K562 (cell line): ENCODE measurements around the gene DCDC2. TPM values are rescaled to one million over a fixed set of nuclear protein-coding genes. Genes with fewer than 3 reads are reported as not detected.

ENCODE experiments used
- ATAC-seq: fragments of 200-7000 bp; cut with Tn5 transposase; 3 replicates; pipeline ENCODE4 v1.9.1; 2020; ENCODE audit warnings: moderate library complexity
- BruUV-seq: library from RNA; stranded (reverse); fragments of 400-500 nt; replicated peaks from 2 replicates; lab custom pipeline; 2021; lab: Mats Ljungman, UMichigan
- CTCF ChIA-PET: fragments of 300-600 bp; formaldehyde crosslinking; extraction: SDS; loops from one replicate; lab custom pipeline; 2021; ENCODE audit warnings: low intra/inter-chr PET ratio; lab: Yijun Ruan, JAX
- POLR2A ChIA-PET: fragments of 300-600, 350-650 bp; sonication (Branson Sonifier 250); formaldehyde crosslinking; extraction: SDS; loops from one replicate; lab custom pipeline; 2021; ENCODE audit warnings: antibody characterized with exemption, inconsistent platforms; lab: Yijun Ruan, JAX
- DNase-seq, 4 experiments: peaks; one replicate each; pipeline versions ENCODE4 v3.0.0 to v3.0.0-alpha.2; 2011 to 2018; ENCODE audit warnings: low spot score in 3 of 4, mixed read lengths in 3 of 4; ENCODE audit errors: extremely low read depth in 1 of 4
- FAIRE-seq: peaks from 2 replicates; lab custom pipeline; 2011; peaks lifted over from hg19 to GRCh38; lab: Jason Lieb, UNC
- H2AFZ ChIP-seq: 2 replicates; pipeline ENCODE4 v1.6.0; 2011; ENCODE audit warnings: low read depth, low read length, control low read depth, inconsistent platforms
- H3K27ac ChIP-seq: fragments of 200-600 bp; 3 replicates; pipeline ENCODE4 v1.8.0; 2011; ENCODE audit warnings: low read depth, mild to moderate bottlenecking, control low read depth, inconsistent platforms, low read length, moderate library complexity, mixed read lengths; ENCODE audit errors: extremely low read depth
- H3K27me3 ChIP-seq, 2 experiments: fragments of 300-600 bp in 1 of 2; 2 replicates in 1 of 2; 3 replicates in 1 of 2; pipeline versions ENCODE4 v1.6.0 to v1.8.0; 2011; ENCODE audit warnings: inconsistent platforms in 2 of 2, low read length in 2 of 2, mild to moderate bottlenecking in 1 of 2, mixed read lengths in 1 of 2, moderate library complexity in 1 of 2; ENCODE audit not compliant: control insufficient read depth in 2 of 2, insufficient read depth in 2 of 2
- H3K36me3 ChIP-seq: fragments of 300-600 bp; 3 replicates; pipeline ENCODE4 v1.8.0; 2011; ENCODE audit warnings: mild to moderate bottlenecking, low read length, inconsistent platforms; ENCODE audit not compliant: control insufficient read depth, insufficient read depth
- H3K4me1 ChIP-seq, 2 experiments: fragments of 200-600 bp in 1 of 2; replicated peaks in 1 of 2; 2 replicates in 1 of 2; 3 replicates in 1 of 2; pipeline versions ENCODE4 v1.5.1 to v1.8.0; 2011; ENCODE audit warnings: inconsistent platforms in 2 of 2, low read length in 2 of 2, mild to moderate bottlenecking in 1 of 2, mixed read lengths in 1 of 2, moderate library complexity in 1 of 2; ENCODE audit not compliant: control insufficient read depth in 2 of 2, insufficient read depth in 2 of 2
- H3K4me2 ChIP-seq: 2 replicates; pipeline ENCODE4 v1.6.1; 2011; ENCODE audit warnings: low read length, control low read depth, inconsistent platforms, mixed read lengths; ENCODE audit not compliant: insufficient read depth
- H3K4me3 ChIP-seq: fragments of 200-600 bp; sonication (generic), shearing (Covaris generic); 2 replicates; pipeline ENCODE4 v1.5.1; 2016; ENCODE audit warnings: control low read depth, inconsistent platforms
- H3K79me2 ChIP-seq: fragments of 200-600 bp; 3 replicates; pipeline ENCODE4 v1.8.0; 2011; ENCODE audit warnings: low read length, inconsistent platforms; ENCODE audit not compliant: control insufficient read depth, insufficient read depth
- H3K9ac ChIP-seq, 2 experiments: 2 replicates each; pipeline versions ENCODE4 v1.6.0 to v1.6.1; 2011; ENCODE audit warnings: low read depth in 2 of 2, low read length in 2 of 2, control low read depth in 1 of 2, inconsistent platforms in 1 of 2, mild to moderate bottlenecking in 1 of 2, mixed read lengths in 1 of 2; ENCODE audit not compliant: insufficient read depth in 1 of 2
- H3K9me1 ChIP-seq: one replicate; pipeline ENCODE4 v1.6.0; 2011; ENCODE audit warnings: inconsistent platforms, mild to moderate bottlenecking, low read length, moderate library complexity; ENCODE audit not compliant: control insufficient read depth, insufficient read depth
- H3K9me3 ChIP-seq: replicated peaks from 2 replicates; pipeline ENCODE4 v1.5.1; 2011; ENCODE audit warnings: low read depth, low read length, inconsistent platforms; ENCODE audit not compliant: control insufficient read depth, insufficient read depth
- H4K20me1 ChIP-seq: replicated peaks from 2 replicates; pipeline ENCODE4 v1.6.1; 2011; ENCODE audit warnings: low read length, inconsistent platforms, mixed read lengths; ENCODE audit not compliant: control insufficient read depth, insufficient read depth
- ARID4B ChIP-seq: sonication (generic); formaldehyde crosslinking; IDR thresholded peaks from 2 replicates; pipeline ENCODE4 v1.8.0; 2022; ENCODE audit warnings: mild to moderate bottlenecking, missing genetic modification reagents
- CXXC5 ChIP-seq: fragments of 250-450 bp; sonication (Bioruptor Pico); IDR thresholded peaks from 2 replicates; pipeline ENCODE4 v1.8.0; 2022; ENCODE audit warnings: inconsistent platforms, mild to moderate bottlenecking, moderate library complexity
- EGR1 ChIP-seq: fragments of 450-650 bp; conservative IDR thresholded peaks from 2 replicates; pipeline ENCODE4 v1.6.1; 2017; ENCODE audit warnings: mild to moderate bottlenecking
- EP400 ChIP-seq: fragments of 450-650 bp; IDR thresholded peaks from 2 replicates; pipeline ENCODE4 v1.6.1; 2017; ENCODE audit warnings: antibody characterized with exemption, mild to moderate bottlenecking, moderate library complexity
- FOSL1 ChIP-seq: fragments of 200-800 bp; sonication (Bioruptor generic); conservative IDR thresholded peaks from 2 replicates; pipeline ENCODE4 v1.6.1; 2016; ENCODE audit warnings: missing genetic modification characterization, missing compliant biosample characterization
- FOXJ3 ChIP-seq: sonication (generic); formaldehyde crosslinking; IDR thresholded peaks from 2 replicates; pipeline ENCODE4 v1.4.0; 2020; ENCODE audit warnings: mild to moderate bottlenecking, missing genetic modification reagents
- FOXM1 ChIP-seq, 2 experiments: fragments of 450-650 bp in 1 of 2; sonication (generic) in 1 of 2; formaldehyde crosslinking in 1 of 2; IDR thresholded peaks; 2 replicates each; pipeline versions ENCODE4 v1.6.1 to v1.9.0; 2017 to 2022; ENCODE audit warnings: low read depth in 2 of 2, mild to moderate bottlenecking in 2 of 2, missing genetic modification reagents in 1 of 2, moderate library complexity in 1 of 2
- PHB ChIP-seq: fragments of 250-450 bp; sonication (Bioruptor Pico); IDR thresholded peaks from 2 replicates; pipeline ENCODE4 v1.5.0; 2021
- RCOR1 ChIP-seq, 2 experiments: IDR thresholded peaks; 2 replicates each; pipeline ENCODE4 v1.6.1; 2012; ENCODE audit warnings: low read depth in 2 of 2, low read length in 2 of 2, borderline replicate concordance in 1 of 2, improper control_type of control experiment in 1 of 2
- RFX5 ChIP-seq: IDR thresholded peaks from 2 replicates; pipeline ENCODE4 v1.6.1; 2011; ENCODE audit warnings: low read depth, mild to moderate bottlenecking, improper control_type of control experiment, low read length
- SRSF7 ChIP-seq: fragments of 200-400 bp; formaldehyde crosslinking; optimal IDR thresholded peaks from 2 replicates; pipeline ENCODE3; 2017; ENCODE audit warnings: mild to moderate bottlenecking, low read depth, low read length
- TFAM ChIP-seq: fragments of 250-450 bp; sonication (Bioruptor Pico); conservative IDR thresholded peaks from 2 replicates; pipeline ENCODE4 v1.5.0; 2021; ENCODE audit warnings: mild to moderate bottlenecking, moderate library complexity
- ZBED1 ChIP-seq: IDR thresholded peaks from 2 replicates; pipeline ENCODE4 v1.6.1; 2014
- ZNF316 ChIP-seq: fragments of 450-650 bp; IDR thresholded peaks from 2 replicates; pipeline ENCODE4 v1.6.1; 2016
- ZNF449 ChIP-seq: fragments of 250-450 bp; sonication (Bioruptor Pico); IDR thresholded peaks from 2 replicates; pipeline ENCODE4 v1.8.0; 2022; ENCODE audit warnings: moderate library complexity, mild to moderate bottlenecking, inconsistent platforms
- ZNF785 ChIP-seq: fragments of 250-450 bp; sonication (Bioruptor Pico); IDR thresholded peaks from 2 replicates; pipeline ENCODE4 v1.4.0; 2020; ENCODE audit warnings: mild to moderate bottlenecking
- WGBS: fragments of 100-300 bp; shearing (Covaris generic); methylation state at CpG from one replicate; pipeline ENCODE4 v1.1.6; 2016; ENCODE audit warnings: low coverage, mixed read lengths; ENCODE audit not compliant: insufficient coverage; ENCODE audit errors: missing lambda C conversion rate; 5-methylcytosine and 5-hydroxymethylcytosine counted together
- in situ Hi-C: fragments of 300-500 bp; cut with MboI; formaldehyde crosslinking; loops from 4 replicates; pipeline ENCODE4 v1.15.0; 2018; ENCODE audit warnings: inconsistent platforms, mixed read lengths
- intact Hi-C: fragments of 100-400 bp; cut with micrococcal nuclease; formaldehyde crosslinking; loops from 2 replicates; pipeline ENCODE4 v1.14.2; 2022
- polyA plus RNA-seq, 8 experiments: library from polyadenylated mRNA; depleted of rRNA in 4 of 8; stranded (reverse) in 5 of 8; unstranded in 3 of 8; fragments of >200 nt; fragmentation: Nextera tagmentation in 2 of 8; fragmentation: Illumina TruSeq in 1 of 8; extraction: Ambion mirVana in 2 of 8; extraction: Trizol in 1 of 8; gene quantifications; 2 replicates each; pipeline versions ENCODE4 v1.2.1 to v1.2.3, GENCODE V29; 2011 to 2014; ENCODE audit warnings: inconsistent platforms in 1 of 8, missing spikeins in 1 of 8
- total RNA-seq, 7 experiments: library from RNA; depleted of rRNA in 6 of 7; stranded (reverse); fragments of >200 nt in 6 of 7; fragmentation: Illumina TruSeq in 2 of 7; extraction: Trizol in 2 of 7; gene quantifications; 2 replicates each; pipeline versions ENCODE4 v1.2.1 to v1.2.3, GENCODE V29; 2011 to 2021; ENCODE audit warnings: low replicate concordance in 1 of 7

Gene DCDC2
- total and polyA plus RNA-seq, 9 of the 15 experiments (the other 6 are each of a cell fraction or from before 2014, with no cell fraction given): 0.04 TPM; not detected in 8

GRCh38 chr6:24139080-24139479, 218.8 kb downstream of the DCDC2 start (continued):
- TF ChIP-seq PHB (CRISPR knock-in tag) (no peak), FOXJ3 (CRISPR knock-in tag) (no peak), ZNF316 (no peak), ZBED1 (no peak), CXXC5 (CRISPR knock-in tag) (no peak), RCOR1 (IDR thresholded peaks at IDR 0.05; ENCODE audit: borderline replicate concordance in 1 of 2, low read depth in 2 of 2, low read length in 2 of 2) (no peak)
- TF ChIP-seq, all 486 proteins: peak for 0

GRCh38 chr6:24131751-24132150, 226.1 kb downstream of the DCDC2 start:
- in situ Hi-C loops: no loop called here
- Histone ChIP-seq H3K27ac (no peak overlapping the region), H3K9me3 (no peaks in the 10 kb centered on the region; the same call in 1 of the 2 replicates), H3K4me2 (no peak overlapping the region), H4K20me1 (no peaks in the 10 kb centered on the region), H3K4me1 (no peaks in the 10 kb centered on the region), H3K79me2 (no peaks in the 10 kb centered on the region), H2AFZ (no peak overlapping the region), H3K9me1 (no peaks in the 10 kb centered on the region), H3K4me3 (no peak overlapping the region), H3K36me3 (no peaks in the 10 kb centered on the region), H3K27me3 (no peaks in the 10 kb centered on the region), H3K9ac (no peak overlapping the region)
- DNase-seq (no peak), FAIRE-seq (no peak), ATAC-seq (no peak)
- intact Hi-C loops: no loop called here
- 3% methylated on average over 2 of the region's 2 CpGs for WGBS
- ChIA-PET POLR2A (interaction anchor here (0.6 kb wide), 1 partner anchor 76 kb away, joined by 3 read pairs; no protein-coding TSS in a partner anchor), CTCF (no interaction called here)
- no TSS peak for BruUV-seq
- no peak for TF ChIP-seq TFAM (CRISPR knock-in tag)
- TF ChIP-seq FOSL1 (tag): no peak
- TF ChIP-seq EGR1: no peak
- no peak for TF ChIP-seq ARID4B (CRISPR knock-in tag)
- TF ChIP-seq RFX5: no peak
- TF ChIP-seq SRSF7: no peak
- TF ChIP-seq ZNF785 (CRISPR knock-in tag): no peak
- no peak for TF ChIP-seq EP400
- TF ChIP-seq ZNF449 (CRISPR knock-in tag): no peak
- TF ChIP-seq FOXM1 (IDR thresholded peaks at IDR 0.05; ENCODE audit: low read depth): no peak
- TF ChIP-seq FOXM1 (CRISPR knock-in tag; IDR thresholded peaks at IDR 0.05; ENCODE audit: low read depth): no peak
